ENCODE measurements around the gene SLC16A8. TPM values are rescaled to one million over a fixed set of nuclear protein-coding genes. Genes with fewer than 3 reads are reported as not detected.

The SLC16A8 gene
- total and polyA plus RNA-seq, 9 of the 15 experiments (the other 6 are each of a cell fraction or from before 2014, with no cell fraction given) = not detected

GRCh38 chr22:38051900-38052862 is 31.8 kb downstream of the SLC16A8 start (continued):
- TF ChIP-seq E2F8 (IDR thresholded peaks at IDR 0.05; ENCODE audit: low read depth, partially characterized antibody) (no peak), CTCF (IDR thresholded peaks at IDR 0.05 in 2 of 3, conservative IDR thresholded peaks at IDR 0.05 in 1 of 3; ENCODE audit: insufficient read depth in 2 of 3, low read depth in 1 of 3, low read length in 3 of 3) (peak; percentile 80 to 98 (median 91)), ZNF41 (CRISPR knock-in tag; conservative IDR thresholded peaks at IDR 0.05) (no peak), ZNF561 (CRISPR knock-in tag; conservative IDR thresholded peaks at IDR 0.05) (no peak), NELFE (IDR thresholded peaks at IDR 0.05; ENCODE audit: insufficient read depth, insufficient read length) (no peak), GATAD2B (IDR thresholded peaks at IDR 0.05; ENCODE audit: borderline replicate concordance) (no peak), ZC3H8 (IDR thresholded peaks at IDR 0.05) (no peak), ELK3 (CRISPR knock-in tag; IDR thresholded peaks at IDR 0.05) (no peak), CC2D1A (IDR thresholded peaks at IDR 0.05) (no peak), PRPF4 (IDR thresholded peaks at IDR 0.05; ENCODE audit: insufficient read depth, low read depth, low read length, poor library complexity, severe bottlenecking) (no peak), EGR1 (conservative IDR thresholded peaks at IDR 0.05) (no peak), ZNF134 (CRISPR knock-in tag; conservative IDR thresholded peaks at IDR 0.05) (no peak), ZNF395 (CRISPR knock-in tag; IDR thresholded peaks at IDR 0.05) (no peak), ZNF778 (CRISPR knock-in tag; IDR thresholded peaks at IDR 0.05) (no peak), TFAP4 (CRISPR knock-in tag; IDR thresholded peaks at IDR 0.05; ENCODE audit: borderline replicate concordance) (peak; percentile 62), THAP12 (CRISPR knock-in tag; IDR thresholded peaks at IDR 0.05) (no peak)
